ENCODE measurements around the gene RPS21.

Gene RPS21

DNA sequence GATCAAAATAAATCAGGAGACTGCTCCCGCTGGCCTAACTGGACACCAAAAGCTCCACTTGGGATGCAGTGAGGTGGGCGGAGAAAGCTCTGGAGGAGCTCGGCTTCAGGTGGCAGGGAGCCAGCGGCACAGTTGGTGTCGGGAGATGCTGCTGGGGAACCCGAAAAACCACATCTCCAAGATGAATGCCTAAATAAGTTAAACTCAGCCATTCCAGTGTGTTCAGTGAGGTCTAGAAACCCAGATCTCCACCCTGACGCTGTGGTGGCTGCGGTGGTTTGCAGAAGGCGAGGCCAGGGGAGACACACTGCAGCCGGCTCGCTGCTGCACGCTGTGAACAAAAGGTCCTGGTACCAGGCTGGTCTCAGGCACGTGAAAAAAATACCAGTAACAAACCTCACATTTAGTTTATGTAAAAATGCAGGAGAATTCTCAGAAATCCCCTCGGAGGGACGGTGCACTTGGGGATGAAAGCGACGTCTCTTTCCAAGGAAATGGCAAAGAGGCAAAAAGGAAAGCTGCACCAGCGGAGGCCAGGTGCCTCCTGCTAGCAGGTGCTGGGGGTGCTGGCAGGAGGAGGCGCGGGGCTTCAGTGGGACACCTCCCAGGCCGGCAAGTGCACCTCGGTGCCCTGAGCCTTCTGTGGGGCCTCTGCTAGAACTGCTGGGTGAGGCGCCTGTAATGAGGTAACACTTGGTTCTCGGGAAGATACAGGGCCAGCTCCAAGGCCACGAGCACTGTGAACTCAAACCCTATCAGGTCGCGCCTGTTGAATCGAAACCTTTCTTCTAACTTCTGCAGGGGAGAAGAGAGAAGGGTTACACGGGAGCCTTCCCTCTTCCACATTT, 3.6 kb downstream of the RPS21 start:
- DNase-seq (ENCODE audit: low spot score) = no peak
- TF ChIP-seq, protein P1, sequence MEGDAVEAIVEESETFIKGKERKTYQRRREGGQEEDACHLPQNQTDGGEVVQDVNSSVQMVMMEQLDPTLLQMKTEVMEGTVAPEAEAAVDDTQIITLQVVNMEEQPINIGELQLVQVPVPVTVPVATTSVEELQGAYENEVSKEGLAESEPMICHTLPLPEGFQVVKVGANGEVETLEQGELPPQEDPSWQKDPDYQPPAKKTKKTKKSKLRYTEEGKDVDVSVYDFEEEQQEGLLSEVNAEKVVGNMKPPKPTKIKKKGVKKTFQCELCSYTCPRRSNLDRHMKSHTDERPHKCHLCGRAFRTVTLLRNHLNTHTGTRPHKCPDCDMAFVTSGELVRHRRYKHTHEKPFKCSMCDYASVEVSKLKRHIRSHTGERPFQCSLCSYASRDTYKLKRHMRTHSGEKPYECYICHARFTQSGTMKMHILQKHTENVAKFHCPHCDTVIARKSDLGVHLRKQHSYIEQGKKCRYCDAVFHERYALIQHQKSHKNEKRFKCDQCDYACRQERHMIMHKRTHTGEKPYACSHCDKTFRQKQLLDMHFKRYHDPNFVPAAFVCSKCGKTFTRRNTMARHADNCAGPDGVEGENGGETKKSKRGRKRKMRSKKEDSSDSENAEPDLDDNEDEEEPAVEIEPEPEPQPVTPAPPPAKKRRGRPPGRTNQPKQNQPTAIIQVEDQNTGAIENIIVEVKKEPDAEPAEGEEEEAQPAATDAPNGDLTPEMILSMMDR (IDR thresholded peaks at IDR 0.05; ENCODE audit: extremely low read depth, missing control alignments) = no peak

GRCh38 chr20:62391165-62392076, 4.5 kb downstream of the RPS21 start:
- TF ChIP-seq, protein P1 (IDR thresholded peaks at IDR 0.05; ENCODE audit: extremely low read depth, missing control alignments) = no peak
- DNase-seq (ENCODE audit: low spot score) = no peak

DNA sequence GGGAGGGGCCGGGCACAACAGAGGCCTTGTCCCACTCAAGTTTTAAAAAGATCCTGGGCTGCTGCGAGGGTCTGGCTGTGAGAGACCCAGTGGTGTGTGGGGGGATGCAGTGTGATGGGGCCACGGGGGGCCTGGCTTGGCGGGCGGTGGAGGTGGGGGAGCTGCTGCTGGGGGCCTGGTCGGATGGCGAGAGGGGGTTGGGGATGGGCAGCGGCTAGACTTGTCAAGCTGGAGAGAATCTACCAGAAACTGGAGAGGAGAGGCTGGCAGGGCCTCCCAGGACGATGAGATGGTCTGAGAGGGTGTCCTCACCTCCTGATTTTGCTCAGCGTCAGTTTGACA, 5.1 kb downstream of the RPS21 start:
- DNase-seq (ENCODE audit: low spot score) = no peak
- TF ChIP-seq, protein P1 (IDR thresholded peaks at IDR 0.05; ENCODE audit: extremely low read depth, missing control alignments) = no peak

- TF ChIP-seq, protein P1 (IDR thresholded peaks at IDR 0.05; ENCODE audit: extremely low read depth, missing control alignments) = no peak
- no peak for DNase-seq (ENCODE audit: low spot score)
Observed at GRCh38 chr20:62392621-62393334, 5.9 kb downstream of the RPS21 start.

DNA sequence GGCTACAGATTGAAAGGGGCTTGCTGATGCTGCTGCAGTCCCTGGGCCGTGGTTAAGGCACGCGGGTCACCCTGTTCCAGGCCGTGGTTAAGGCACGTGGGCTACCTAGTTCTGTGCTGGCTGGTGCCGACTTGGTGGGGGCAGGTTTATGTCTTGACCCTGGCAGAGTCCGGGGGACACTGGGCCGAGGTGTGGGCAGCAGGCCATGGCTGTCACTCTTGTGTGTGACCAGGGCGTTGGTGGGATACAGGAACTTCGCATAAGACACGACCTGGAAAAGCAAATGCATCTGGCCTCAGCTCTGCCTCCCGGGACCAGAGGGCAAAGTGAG, 6.4 kb downstream of the RPS21 start:
- TF ChIP-seq, protein P1 (IDR thresholded peaks at IDR 0.05; ENCODE audit: extremely low read depth, missing control alignments) = no peak
- DNase-seq (ENCODE audit: low spot score) = no peak

DNA sequence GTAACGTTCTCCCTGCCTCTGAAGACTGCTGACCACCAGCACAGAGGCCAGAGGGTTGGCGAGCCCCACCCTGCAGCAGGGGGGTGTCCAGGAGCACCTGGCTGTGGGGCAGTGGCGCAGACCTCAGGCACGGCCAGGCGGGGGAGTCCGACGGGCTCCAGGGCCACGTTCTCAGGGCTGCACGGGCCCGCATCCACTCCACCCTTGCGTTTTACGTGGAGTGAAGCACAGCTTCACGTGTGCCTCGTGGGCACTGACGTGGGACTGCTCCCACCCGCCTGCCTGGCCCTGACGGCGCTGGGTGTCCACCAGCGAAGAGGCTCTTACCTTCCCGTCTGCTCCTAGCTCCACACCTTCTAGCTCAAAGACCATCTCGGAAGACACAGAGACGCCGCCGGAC, 6.9 kb downstream of the RPS21 start:
- DNase-seq (ENCODE audit: low spot score) = no peak

More for the DNA sequence above, 6.9 kb downstream of the RPS21 start:
- TF ChIP-seq, protein P1 (IDR thresholded peaks at IDR 0.05; ENCODE audit: extremely low read depth, missing control alignments) = no peak

Measured in GM20000 (cell line).